HFF-Myc (cell line): ENCODE results near the gene FNDC3B.

Experiments used
- DNase-seq: peaks from one replicate; pipeline ENCODE4 v3.0.0-alpha.2; 2011; ENCODE audit warnings: low read depth; ENCODE audit errors: extremely low read depth
- H3K4me3 ChIP-seq: replicated peaks from 2 replicates; pipeline ENCODE4 v1.5.1; 2011; ENCODE audit warnings: low read depth, mild to moderate bottlenecking, control low read depth, low read length
- TF ChIP-seq, protein P1 (sequence below): IDR thresholded peaks from 2 replicates; pipeline ENCODE4 v1.5.1; 2012; ENCODE audit warnings: mild to moderate bottlenecking, low read depth, low read length, control low read depth; ENCODE audit errors: missing control alignments

FNDC3B gene

DNA sequence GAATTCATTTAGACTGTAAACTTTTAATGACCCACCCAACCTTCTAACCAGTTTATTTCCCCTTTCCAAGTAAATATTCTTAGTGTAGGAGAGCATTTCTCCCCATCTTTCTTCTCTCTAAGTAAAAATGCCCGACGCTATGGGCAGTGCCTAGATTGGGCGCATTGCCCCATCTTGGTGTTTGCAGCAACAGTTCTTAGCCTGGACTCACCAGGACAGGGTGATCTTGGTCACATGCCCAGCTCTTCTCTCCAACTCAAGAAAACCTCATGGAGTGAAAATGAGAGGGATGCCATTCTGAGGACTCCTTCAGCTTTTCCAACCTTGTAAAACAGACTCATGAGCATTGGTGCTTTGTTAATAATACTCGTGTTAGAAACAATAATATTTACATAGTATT, 332.2 kb downstream of the FNDC3B start:
- TF ChIP-seq, protein P1, sequence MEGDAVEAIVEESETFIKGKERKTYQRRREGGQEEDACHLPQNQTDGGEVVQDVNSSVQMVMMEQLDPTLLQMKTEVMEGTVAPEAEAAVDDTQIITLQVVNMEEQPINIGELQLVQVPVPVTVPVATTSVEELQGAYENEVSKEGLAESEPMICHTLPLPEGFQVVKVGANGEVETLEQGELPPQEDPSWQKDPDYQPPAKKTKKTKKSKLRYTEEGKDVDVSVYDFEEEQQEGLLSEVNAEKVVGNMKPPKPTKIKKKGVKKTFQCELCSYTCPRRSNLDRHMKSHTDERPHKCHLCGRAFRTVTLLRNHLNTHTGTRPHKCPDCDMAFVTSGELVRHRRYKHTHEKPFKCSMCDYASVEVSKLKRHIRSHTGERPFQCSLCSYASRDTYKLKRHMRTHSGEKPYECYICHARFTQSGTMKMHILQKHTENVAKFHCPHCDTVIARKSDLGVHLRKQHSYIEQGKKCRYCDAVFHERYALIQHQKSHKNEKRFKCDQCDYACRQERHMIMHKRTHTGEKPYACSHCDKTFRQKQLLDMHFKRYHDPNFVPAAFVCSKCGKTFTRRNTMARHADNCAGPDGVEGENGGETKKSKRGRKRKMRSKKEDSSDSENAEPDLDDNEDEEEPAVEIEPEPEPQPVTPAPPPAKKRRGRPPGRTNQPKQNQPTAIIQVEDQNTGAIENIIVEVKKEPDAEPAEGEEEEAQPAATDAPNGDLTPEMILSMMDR, result no peak
- no peak for DNase-seq
- no peak overlapping the region for H3K4me3 ChIP-seq

DNA sequence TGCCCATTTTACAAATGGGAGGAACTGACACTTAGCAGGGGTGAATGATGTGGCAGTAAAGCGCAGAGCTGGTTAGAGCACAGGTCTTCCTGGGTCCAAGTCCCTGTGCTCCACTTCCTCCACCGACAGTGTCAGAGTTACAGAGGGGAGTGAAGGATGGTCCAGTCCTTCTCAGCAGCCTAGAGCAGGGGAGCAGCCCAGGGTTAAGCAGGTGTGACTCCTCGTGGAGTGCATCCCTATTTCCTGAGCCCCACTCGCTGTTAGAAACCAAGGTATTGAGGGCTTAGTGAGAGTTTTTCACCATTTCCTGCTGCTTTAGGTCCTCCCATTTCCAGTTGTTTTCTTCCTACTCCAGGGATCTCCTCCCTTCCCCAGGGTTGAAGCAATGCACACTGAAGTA, 333.5 kb downstream of the FNDC3B start:
- H3K4me3 ChIP-seq, result no peak overlapping the region
- no peak for DNase-seq
- TF ChIP-seq, protein P1, result no peak

DNA sequence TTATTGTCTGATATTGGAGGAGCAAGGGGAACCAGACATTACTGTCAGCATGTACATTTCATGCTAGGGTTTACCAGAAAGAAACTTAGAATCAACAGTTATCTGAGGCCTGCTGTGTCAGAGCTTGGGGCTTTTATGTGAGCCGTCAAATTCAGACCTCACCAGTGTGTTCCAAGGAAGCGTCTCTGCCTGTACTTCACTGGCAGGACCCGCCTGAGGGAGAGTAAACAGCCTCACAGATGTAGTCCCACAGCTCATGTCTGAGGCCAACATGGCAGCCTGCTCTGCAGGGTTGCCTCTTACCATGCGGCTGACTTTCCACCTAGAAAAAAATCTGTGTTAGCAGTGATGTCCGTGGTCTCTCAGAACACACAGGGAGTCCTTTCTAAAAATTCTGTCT, 334.5 kb downstream of the FNDC3B start:
- DNase-seq, result no peak
- TF ChIP-seq, protein P1, result no peak
- H3K4me3 ChIP-seq, result no peak overlapping the region

DNA sequence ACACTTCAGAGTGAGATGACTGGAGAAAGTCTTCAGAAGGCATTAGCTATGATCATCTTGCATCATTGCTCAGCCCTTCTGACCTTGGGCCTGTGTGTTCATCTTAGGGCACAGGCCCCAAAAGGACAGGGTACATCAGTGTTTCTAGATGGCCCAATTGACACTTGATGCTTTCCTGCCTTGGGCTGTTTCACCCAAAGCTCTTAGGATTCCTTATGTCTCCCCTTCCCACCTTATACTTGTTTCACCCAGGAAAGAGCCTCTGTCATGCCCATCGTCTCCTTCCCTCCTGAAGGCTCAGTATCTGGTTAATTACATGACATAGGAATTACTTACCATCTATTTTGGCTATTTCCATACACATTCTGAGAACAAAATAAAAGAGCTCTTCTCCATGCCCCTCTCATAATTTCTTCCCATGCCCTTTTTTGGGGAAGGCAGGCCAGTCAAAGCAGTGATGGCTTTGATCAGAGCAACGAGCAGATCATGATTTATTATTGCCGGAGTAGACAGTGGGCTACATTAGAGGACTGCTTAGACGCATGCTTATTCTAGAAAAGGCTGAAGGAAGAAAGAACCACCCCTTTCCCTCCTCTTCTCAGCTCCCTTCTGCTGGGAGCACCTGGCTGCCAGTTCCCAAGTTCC, 335.9 kb downstream of the FNDC3B start:
- TF ChIP-seq, protein P1, result no peak
- DNase-seq, result no peak
- no peak overlapping the region for H3K4me3 ChIP-seq

DNA sequence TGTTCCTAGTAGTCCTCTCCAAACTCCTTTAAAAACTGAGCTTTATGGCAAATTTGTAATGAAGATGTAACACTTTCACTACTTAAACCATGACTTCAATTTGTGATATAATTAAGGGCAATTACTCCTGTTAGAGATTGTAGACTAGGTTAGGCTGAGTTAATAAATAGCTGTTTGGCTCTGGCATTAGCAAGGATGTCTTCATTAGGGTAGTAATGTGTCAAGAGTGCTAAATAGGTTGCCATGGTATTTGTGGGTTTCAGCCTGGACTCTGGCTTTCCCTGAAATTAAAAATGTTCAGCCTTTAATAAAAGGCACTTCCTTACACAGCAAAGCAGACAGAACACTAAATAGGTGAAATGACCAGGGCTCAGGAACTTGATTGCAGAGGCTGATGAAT, 337.0 kb downstream of the FNDC3B start:
- no peak for DNase-seq
- TF ChIP-seq, protein P1, result no peak
- H3K4me3 ChIP-seq, result no peak overlapping the region

DNA sequence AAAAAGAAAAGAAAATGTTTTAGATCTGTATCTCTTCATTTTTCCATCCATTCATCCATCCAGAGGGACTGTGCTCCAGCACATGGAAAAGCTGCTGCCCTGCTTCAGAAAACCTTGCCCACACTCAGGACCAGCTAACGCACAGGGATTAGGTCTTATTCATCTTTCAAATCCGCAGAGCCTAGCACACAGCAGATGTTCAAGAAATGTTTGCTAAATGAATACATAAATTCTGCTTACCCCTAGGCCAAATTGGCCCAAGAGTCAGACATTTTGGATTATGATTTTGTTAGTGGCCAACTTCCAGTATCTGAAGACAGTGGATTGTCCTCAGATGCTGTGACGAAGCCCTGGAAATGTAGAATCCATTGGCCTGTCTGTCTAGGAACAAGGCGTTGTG, 337.5 kb downstream of the FNDC3B start:
- TF ChIP-seq, protein P1, result no peak
- no peak for DNase-seq

DNA sequence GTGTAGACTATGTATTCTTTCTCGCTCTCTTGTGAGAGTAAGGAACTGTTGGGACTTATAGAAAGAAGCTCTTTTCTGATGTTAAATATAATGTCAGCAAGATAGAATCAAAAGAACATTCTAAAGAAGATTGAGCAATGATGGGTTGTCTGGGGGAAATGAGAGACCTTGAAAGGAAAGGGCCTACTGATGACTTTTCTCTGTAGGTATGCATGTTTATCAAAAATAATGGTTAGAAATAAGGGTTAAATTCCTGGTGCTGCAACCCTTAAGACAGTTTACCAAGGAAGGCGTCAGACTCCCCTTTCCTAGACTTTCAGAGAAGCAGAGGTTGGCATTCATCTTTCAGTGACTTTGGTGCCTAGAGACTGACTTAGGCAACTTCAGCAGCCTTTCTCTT, 339.1 kb downstream of the FNDC3B start:
- no peak overlapping the region for H3K4me3 ChIP-seq
- no peak for DNase-seq
- TF ChIP-seq, protein P1, result no peak

More for the DNA sequence above, 337.5 kb downstream of the FNDC3B start:
- no peak overlapping the region for H3K4me3 ChIP-seq
